GM12801 (cell line): ENCODE results near the gene LARGE2.

Source experiments
- TF ChIP-seq, protein P1 (sequence below): IDR thresholded peaks from one replicate; pipeline ENCODE4 v1.5.1; 2011; ENCODE audit warnings: control low read depth; ENCODE audit not compliant: insufficient read length; ENCODE audit errors: extremely low read depth

LARGE2 gene

GRCh38 chr11:45930031-45930794 lies 7.8 kb downstream of the LARGE2 start:
- TF ChIP-seq, protein P1, sequence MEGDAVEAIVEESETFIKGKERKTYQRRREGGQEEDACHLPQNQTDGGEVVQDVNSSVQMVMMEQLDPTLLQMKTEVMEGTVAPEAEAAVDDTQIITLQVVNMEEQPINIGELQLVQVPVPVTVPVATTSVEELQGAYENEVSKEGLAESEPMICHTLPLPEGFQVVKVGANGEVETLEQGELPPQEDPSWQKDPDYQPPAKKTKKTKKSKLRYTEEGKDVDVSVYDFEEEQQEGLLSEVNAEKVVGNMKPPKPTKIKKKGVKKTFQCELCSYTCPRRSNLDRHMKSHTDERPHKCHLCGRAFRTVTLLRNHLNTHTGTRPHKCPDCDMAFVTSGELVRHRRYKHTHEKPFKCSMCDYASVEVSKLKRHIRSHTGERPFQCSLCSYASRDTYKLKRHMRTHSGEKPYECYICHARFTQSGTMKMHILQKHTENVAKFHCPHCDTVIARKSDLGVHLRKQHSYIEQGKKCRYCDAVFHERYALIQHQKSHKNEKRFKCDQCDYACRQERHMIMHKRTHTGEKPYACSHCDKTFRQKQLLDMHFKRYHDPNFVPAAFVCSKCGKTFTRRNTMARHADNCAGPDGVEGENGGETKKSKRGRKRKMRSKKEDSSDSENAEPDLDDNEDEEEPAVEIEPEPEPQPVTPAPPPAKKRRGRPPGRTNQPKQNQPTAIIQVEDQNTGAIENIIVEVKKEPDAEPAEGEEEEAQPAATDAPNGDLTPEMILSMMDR = no peak

GRCh38 chr11:45930951-45931570 lies 8.6 kb downstream of the LARGE2 start:
- TF ChIP-seq, protein P1 = no peak

DNA sequence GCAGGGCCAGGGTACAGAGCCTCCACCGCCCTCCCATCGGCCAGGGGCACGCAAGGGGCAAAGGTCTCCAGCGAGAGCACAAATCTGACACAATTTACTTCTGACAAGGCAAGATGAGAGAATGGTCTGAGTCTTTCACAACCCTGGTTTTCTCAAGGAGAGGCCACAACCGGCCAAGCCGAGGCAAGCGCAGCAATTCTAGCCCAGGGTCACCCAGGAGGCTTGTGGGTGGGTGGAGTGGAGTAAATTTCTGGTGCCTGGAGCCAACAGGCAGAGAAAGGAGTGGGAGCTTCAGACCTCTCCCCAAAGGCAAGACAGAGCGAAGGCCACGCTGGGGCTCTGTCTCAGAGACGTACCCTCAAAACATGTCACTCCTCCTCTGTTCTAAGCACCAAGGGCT lies 9.3 kb downstream of the LARGE2 start:
- TF ChIP-seq, protein P1 = no peak

DNA sequence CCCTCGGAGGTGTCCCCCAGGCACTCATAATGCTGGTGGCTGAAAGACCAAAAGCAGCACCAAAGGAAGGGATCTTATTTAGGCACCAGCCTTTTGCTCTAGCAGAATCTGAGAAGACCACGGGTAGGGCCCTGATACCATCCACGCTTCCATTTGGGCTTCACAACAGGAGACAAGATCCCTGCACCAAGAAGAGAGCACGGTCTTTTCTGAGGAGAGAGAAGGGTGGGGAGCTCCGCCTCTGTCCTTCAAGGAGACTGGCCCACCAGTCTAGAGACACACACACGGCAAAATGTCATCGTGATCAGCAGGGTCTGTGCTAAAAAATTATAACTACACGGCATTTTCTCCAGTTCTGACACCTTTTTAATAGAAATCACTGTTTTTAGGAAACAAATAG lies 9.8 kb downstream of the LARGE2 start:
- TF ChIP-seq, protein P1 = no peak

GRCh38 chr11:45933131-45933831 lies 10.8 kb downstream of the LARGE2 start:
- TF ChIP-seq, protein P1 = no peak

- TF ChIP-seq, protein P1 = no peak
Measured at GRCh38 chr11:45933846-45934579, 11.6 kb downstream of the LARGE2 start.

- TF ChIP-seq, protein P1 = no peak
Measured at GRCh38 chr11:45934580-45935318, 12.3 kb downstream of the LARGE2 start.
